ENCODE data around the gene LCK.
"Not testable (repeated sequence)": the region's sequence is repeated elsewhere in the genome, so short reads cannot be mapped to it uniquely, and the experiment has no call there.

DNA sequence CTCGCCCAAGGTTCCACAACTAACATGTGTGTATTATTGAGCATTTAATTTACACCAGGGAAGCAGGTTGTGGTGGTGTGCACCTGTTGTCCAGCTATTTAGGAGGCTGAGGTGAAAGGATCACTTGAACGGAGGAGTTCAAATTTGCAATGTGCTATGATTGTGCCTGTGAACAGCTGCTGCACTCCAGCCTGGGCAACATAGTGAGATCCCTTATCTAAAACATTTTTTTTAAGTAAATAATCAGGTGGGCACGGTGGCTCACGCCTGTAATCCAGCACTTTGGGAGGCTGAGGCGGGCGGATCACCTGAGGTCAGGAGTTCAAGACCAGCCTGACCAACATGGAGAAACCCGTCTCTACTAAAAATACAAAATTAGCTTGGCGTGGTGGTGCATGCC is 33.7 kb downstream of the LCK start:
- TF ChIP-seq ZFP30 (CRISPR knock-in tag; IDR thresholded peaks at IDR 0.05); ZNF70 (CRISPR knock-in tag; IDR thresholded peaks at IDR 0.05); BACH2 (CRISPR knock-in tag; IDR thresholded peaks at IDR 0.05; ENCODE audit: borderline replicate concordance); ARNTL (CRISPR knock-in tag; IDR thresholded peaks at IDR 0.05; ENCODE audit: borderline replicate concordance, low read depth); RARB (CRISPR knock-in tag; IDR thresholded peaks at IDR 0.05); ZNF565 (CRISPR knock-in tag; conservative IDR thresholded peaks at IDR 0.05; ENCODE audit: low read depth): not testable (repeated sequence)
- TF ChIP-seq, protein P1, sequence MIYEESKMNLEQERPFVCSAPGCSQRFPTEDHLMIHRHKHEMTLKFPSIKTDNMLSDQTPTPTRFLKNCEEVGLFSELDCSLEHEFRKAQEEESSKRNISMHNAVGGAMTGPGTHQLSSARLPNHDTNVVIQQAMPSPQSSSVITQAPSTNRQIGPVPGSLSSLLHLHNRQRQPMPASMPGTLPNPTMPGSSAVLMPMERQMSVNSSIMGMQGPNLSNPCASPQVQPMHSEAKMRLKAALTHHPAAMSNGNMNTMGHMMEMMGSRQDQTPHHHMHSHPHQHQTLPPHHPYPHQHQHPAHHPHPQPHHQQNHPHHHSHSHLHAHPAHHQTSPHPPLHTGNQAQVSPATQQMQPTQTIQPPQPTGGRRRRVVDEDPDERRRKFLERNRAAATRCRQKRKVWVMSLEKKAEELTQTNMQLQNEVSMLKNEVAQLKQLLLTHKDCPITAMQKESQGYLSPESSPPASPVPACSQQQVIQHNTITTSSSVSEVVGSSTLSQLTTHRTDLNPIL (CRISPR knock-in tag; IDR thresholded peaks at IDR 0.05; ENCODE audit: low read depth): not testable (repeated sequence)

Measured in SK-N-SH treated with all-trans-retinoic acid at 6 μM for 48 hours (cell line).